Ishikawa (cell line): ENCODE measurements around the gene STK17B.

Experiments used
- CEBPB ChIP-seq: IDR thresholded peaks from 2 replicates; pipeline ENCODE4 v1.6.1; 2012
- EP300 ChIP-seq: IDR thresholded peaks from 2 replicates; pipeline ENCODE4 v1.6.1; 2012; ENCODE audit warnings: borderline replicate concordance
- MAX ChIP-seq: IDR thresholded peaks from 2 replicates; pipeline ENCODE4 v1.6.1; 2012
- NFIC ChIP-seq: IDR thresholded peaks from 2 replicates; pipeline ENCODE4 v1.6.1; 2012
- RAD21 ChIP-seq: IDR thresholded peaks from 2 replicates; pipeline ENCODE4 v1.6.1; 2012; ENCODE audit warnings: low read depth
- YY1 ChIP-seq: IDR thresholded peaks from 2 replicates; pipeline ENCODE4 v1.6.1; 2012; ENCODE audit warnings: low read depth
- ZBTB7A ChIP-seq: IDR thresholded peaks from 2 replicates; pipeline ENCODE4 v1.6.1; 2012; ENCODE audit warnings: low read depth
- TF ChIP-seq, protein P1 (sequence below): IDR thresholded peaks from 2 replicates; pipeline ENCODE4 v1.6.1; 2012; ENCODE audit warnings: low read depth, mild to moderate bottlenecking

DNA sequence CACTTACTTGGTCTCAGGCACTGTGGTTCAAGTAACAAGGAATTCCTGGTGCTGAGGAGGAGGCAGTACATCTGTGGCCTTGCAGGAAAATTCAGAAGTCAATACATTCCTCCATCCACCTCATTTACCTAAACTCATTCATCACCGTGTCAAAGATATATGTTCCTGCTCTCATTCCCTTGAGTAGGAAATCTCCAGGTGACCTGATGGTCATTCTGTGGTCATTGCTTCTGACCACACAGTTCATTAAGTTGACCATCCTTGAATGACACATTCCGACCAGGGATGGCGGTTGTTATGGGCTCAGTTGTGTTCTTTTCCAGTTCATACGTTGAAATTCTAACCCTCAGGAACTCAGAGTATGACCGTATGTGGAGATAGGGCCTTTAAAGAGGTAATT is 2.1 kb upstream of the STK17B start:
- TF ChIP-seq, protein P1, sequence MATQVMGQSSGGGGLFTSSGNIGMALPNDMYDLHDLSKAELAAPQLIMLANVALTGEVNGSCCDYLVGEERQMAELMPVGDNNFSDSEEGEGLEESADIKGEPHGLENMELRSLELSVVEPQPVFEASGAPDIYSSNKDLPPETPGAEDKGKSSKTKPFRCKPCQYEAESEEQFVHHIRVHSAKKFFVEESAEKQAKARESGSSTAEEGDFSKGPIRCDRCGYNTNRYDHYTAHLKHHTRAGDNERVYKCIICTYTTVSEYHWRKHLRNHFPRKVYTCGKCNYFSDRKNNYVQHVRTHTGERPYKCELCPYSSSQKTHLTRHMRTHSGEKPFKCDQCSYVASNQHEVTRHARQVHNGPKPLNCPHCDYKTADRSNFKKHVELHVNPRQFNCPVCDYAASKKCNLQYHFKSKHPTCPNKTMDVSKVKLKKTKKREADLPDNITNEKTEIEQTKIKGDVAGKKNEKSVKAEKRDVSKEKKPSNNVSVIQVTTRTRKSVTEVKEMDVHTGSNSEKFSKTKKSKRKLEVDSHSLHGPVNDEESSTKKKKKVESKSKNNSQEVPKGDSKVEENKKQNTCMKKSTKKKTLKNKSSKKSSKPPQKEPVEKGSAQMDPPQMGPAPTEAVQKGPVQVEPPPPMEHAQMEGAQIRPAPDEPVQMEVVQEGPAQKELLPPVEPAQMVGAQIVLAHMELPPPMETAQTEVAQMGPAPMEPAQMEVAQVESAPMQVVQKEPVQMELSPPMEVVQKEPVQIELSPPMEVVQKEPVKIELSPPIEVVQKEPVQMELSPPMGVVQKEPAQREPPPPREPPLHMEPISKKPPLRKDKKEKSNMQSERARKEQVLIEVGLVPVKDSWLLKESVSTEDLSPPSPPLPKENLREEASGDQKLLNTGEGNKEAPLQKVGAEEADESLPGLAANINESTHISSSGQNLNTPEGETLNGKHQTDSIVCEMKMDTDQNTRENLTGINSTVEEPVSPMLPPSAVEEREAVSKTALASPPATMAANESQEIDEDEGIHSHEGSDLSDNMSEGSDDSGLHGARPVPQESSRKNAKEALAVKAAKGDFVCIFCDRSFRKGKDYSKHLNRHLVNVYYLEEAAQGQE: no peak
- TF ChIP-seq EP300 (no peak), NFIC (no peak), ZBTB7A (no peak), YY1 (no peak), MAX (no peak), CEBPB (no peak), RAD21 (no peak)
